ENCODE results near the gene GNAT2. TPM values are rescaled to one million over a fixed set of nuclear protein-coding genes. Genes with fewer than 3 reads are reported as not detected.

GNAT2 gene
- total RNA-seq, 1 experiment from 2014 or later: 0.52 TPM

- peaks cover 18% of the 10 kb centered on the region for H3K4me1 ChIP-seq (replicated peaks; ENCODE audit: insufficient read depth)
- no peaks in the 10 kb centered on the region for H3K9me2 ChIP-seq (ENCODE audit: insufficient read depth)
- peaks cover 90% of the 10 kb centered on the region for H4K20me1 ChIP-seq (ENCODE audit: insufficient read depth)
- ChIA-PET CTCF (no interaction called here), POLR2A (ENCODE audit: unreplicated experiment) (interaction anchor here (0.6 kb wide), 3 partner anchors 10 to 455 kb away, joined by 3 to 5 read pairs (median 4); no protein-coding TSS in a partner anchor)
- no TSS peak for BruUV-seq (replicated peaks)
- H3F3A ChIP-seq (ENCODE audit: insufficient read depth, low read depth): no peaks in the 10 kb centered on the region
- no peaks in the 10 kb centered on the region for H3K36me3 ChIP-seq (ENCODE audit: low read depth)
- peaks cover 100% of the 10 kb centered on the region for H3K79me2 ChIP-seq (ENCODE audit: low read depth)
- peak overlapping the region; percentile 10; the same call in 1 of the 2 replicates for H3K27ac ChIP-seq
- no peak overlapping the region for H3K4me3 ChIP-seq
- H3K4me2 ChIP-seq: no peak overlapping the region
- no peaks in the 10 kb centered on the region for H3K9me3 ChIP-seq (ENCODE audit: insufficient read depth, low read depth)
- no peak for DNase-seq
- intact Hi-C loops (cut with micrococcal nuclease; ENCODE audit: unreplicated experiment): no loop called here
- no peaks in the 10 kb centered on the region for H3K27me3 ChIP-seq (ENCODE audit: insufficient read depth, low read depth)
- no peak overlapping the region for H2AFZ ChIP-seq
- TF ChIP-seq EZH2 (IDR thresholded peaks at IDR 0.05; ENCODE audit: low read depth) (no peak), CTCF (conservative IDR thresholded peaks at IDR 0.05) (no peak)
These were observed 59.4 kb downstream of the GNAT2 start for GRCh38 chr1:109559995-109560394.

- no peaks in the 10 kb centered on the region for H3K9me2 ChIP-seq (ENCODE audit: insufficient read depth)
- TF ChIP-seq EZH2 (IDR thresholded peaks at IDR 0.05; ENCODE audit: low read depth): no peak
- no peak for TF ChIP-seq CTCF (conservative IDR thresholded peaks at IDR 0.05)
- intact Hi-C loops (cut with micrococcal nuclease; ENCODE audit: unreplicated experiment): no loop called here
- H3K79me2 ChIP-seq (ENCODE audit: low read depth): peaks cover 100% of the 10 kb centered on the region
- no TSS peak for BruUV-seq (replicated peaks)
- H3K27ac ChIP-seq: no peak overlapping the region
- CTCF ChIA-PET: no interaction called here
- DNase-seq: no peak
- H3K9me3 ChIP-seq (ENCODE audit: insufficient read depth, low read depth): no peaks in the 10 kb centered on the region
- POLR2A ChIA-PET (ENCODE audit: unreplicated experiment): no interaction called here
- H3K36me3 ChIP-seq (ENCODE audit: low read depth): no peaks in the 10 kb centered on the region
- no peak overlapping the region for H3K4me2 ChIP-seq
- H3K4me3 ChIP-seq: no peak overlapping the region
- no peaks in the 10 kb centered on the region for H3F3A ChIP-seq (ENCODE audit: insufficient read depth, low read depth)
- peaks cover 8% of the 10 kb centered on the region; the same call in 1 of the 2 replicates for H3K4me1 ChIP-seq (replicated peaks; ENCODE audit: insufficient read depth)
- H2AFZ ChIP-seq: no peak overlapping the region
- peaks cover 96% of the 10 kb centered on the region for H4K20me1 ChIP-seq (ENCODE audit: insufficient read depth)
- no peaks in the 10 kb centered on the region for H3K27me3 ChIP-seq (ENCODE audit: insufficient read depth, low read depth)
These were observed 61.9 kb downstream of the GNAT2 start for GRCh38 chr1:109557520-109557919.

- Histone ChIP-seq H3K4me1 (replicated peaks; ENCODE audit: insufficient read depth) (no peaks in the 10 kb centered on the region), H3K79me2 (ENCODE audit: low read depth) (peaks cover 100% of the 10 kb centered on the region), H3K9me2 (ENCODE audit: insufficient read depth) (no peaks in the 10 kb centered on the region), H3K4me2 (no peak overlapping the region), H3K27me3 (ENCODE audit: insufficient read depth, low read depth) (no peaks in the 10 kb centered on the region), H3K36me3 (ENCODE audit: low read depth) (no peaks in the 10 kb centered on the region), H2AFZ (no peak overlapping the region), H3K9me3 (ENCODE audit: insufficient read depth, low read depth) (no peaks in the 10 kb centered on the region), H3K4me3 (no peak overlapping the region), H3K27ac (no peak overlapping the region), H4K20me1 (ENCODE audit: insufficient read depth) (peaks cover 94% of the 10 kb centered on the region), H3F3A (ENCODE audit: insufficient read depth, low read depth) (no peaks in the 10 kb centered on the region)
- no peak for TF ChIP-seq CTCF (conservative IDR thresholded peaks at IDR 0.05)
- TF ChIP-seq EZH2 (IDR thresholded peaks at IDR 0.05; ENCODE audit: low read depth): no peak
- ChIA-PET CTCF (no interaction called here), POLR2A (ENCODE audit: unreplicated experiment) (no interaction called here)
- BruUV-seq (replicated peaks): no TSS peak
- DNase-seq: no peak
- intact Hi-C loops (cut with micrococcal nuclease; ENCODE audit: unreplicated experiment): no loop called here
These were observed 62.9 kb downstream of the GNAT2 start for GRCh38 chr1:109556563-109556962.

Other genes with a start within 250 kb of the GNAT2 start
- 25.7 and 27.9 TPM in 2 replicates for gene SORT1, start 221.7 kb downstream of the GNAT2 start, total RNA-seq (2021)
- 168 and 172 TPM in 2 replicates for gene PSMA5, start 193.2 kb downstream of the GNAT2 start, total RNA-seq (2021)
- 0.09 and 0.28 TPM in 2 replicates for gene SYPL2, start 153.1 kb downstream of the GNAT2 start, total RNA-seq (2021)
- 4.7 and 5.7 TPM in 2 replicates for gene ATXN7L2, start 135.7 kb downstream of the GNAT2 start, total RNA-seq (2021)
- gene CYB561D1, start 125.5 kb downstream of the GNAT2 start, total RNA-seq (2021): 11.6 and 11.7 TPM in 2 replicates
- gene AMIGO1, start 109.9 kb downstream of the GNAT2 start, total RNA-seq (2021): 4.1 and 4.2 TPM in 2 replicates
- not detected in 2 replicates for gene GPR61, start 79.7 kb downstream of the GNAT2 start, total RNA-seq (2021)
- 7.6 and 10.0 TPM in 2 replicates for gene GNAI3, start 71.0 kb downstream of the GNAT2 start, total RNA-seq (2021)
- gene AMPD2, start 221 bp upstream of the GNAT2 start, total RNA-seq (2021): 66.7 and 78.6 TPM in 2 replicates
- 38.8 and 52.0 TPM in 2 replicates for gene GSTM4, start 36.5 kb upstream of the GNAT2 start, total RNA-seq (2021)
- 9.3 and 10.2 TPM in 2 replicates for gene GSTM2, start 48.4 kb upstream of the GNAT2 start, total RNA-seq (2021)
- not detected in 2 replicates for gene GSTM1, start 68.2 kb upstream of the GNAT2 start, total RNA-seq (2021)
- gene GSTM5, start 92.6 kb upstream of the GNAT2 start, total RNA-seq (2021): not detected in 2 replicates
- 101 and 110 TPM in 2 replicates for gene GSTM3, start 121.4 kb upstream of the GNAT2 start, total RNA-seq (2021)
- 0.68 and 1.2 TPM in 2 replicates for gene EPS8L3, start 144.3 kb upstream of the GNAT2 start, total RNA-seq (2021)

All from PC-9 (cell line).